Activated CD8-positive, alpha-beta memory T cell treated with anti-CD3 and anti-CD28 coated beads, Interleukin-2, amount 10 ng/mL, durations not matched to agents 7 days and 5 days (primary cell): Measurements from ENCODE around the gene SELPLG. TPM values are rescaled to one million over a fixed set of nuclear protein-coding genes. Genes with fewer than 3 reads are reported as not detected.

Source experiments
- ATAC-seq: fragments of 150-1000 bp; cut with Tn5 transposase; one replicate; pipeline ENCODE4 v1.10.0; 2021; ENCODE audit warnings: moderate library complexity
- CTCF ChIA-PET: fragments of 350-600 bp; sonication (Branson Sonifier 250); formaldehyde crosslinking; loops from one replicate; lab custom pipeline; 2021; ENCODE audit warnings: antibody characterized with exemption; lab: Charles Lee
- DNase-seq: peaks from one replicate; pipeline ENCODE4 v3.0.0-alpha.2; 2020
- H3K27ac Mint-ChIP-seq: one replicate; pipeline ENCODE4 v1.8.0; 2021; ENCODE audit warnings: mild to moderate bottlenecking, mixed read lengths
- H3K27me3 Mint-ChIP-seq: one replicate; pipeline ENCODE4 v1.8.0; 2021; ENCODE audit warnings: mixed read lengths
- H3K36me3 Mint-ChIP-seq: one replicate; pipeline ENCODE4 v1.8.0; 2021; ENCODE audit warnings: mild to moderate bottlenecking, mixed read lengths
- H3K4me1 Mint-ChIP-seq: one replicate; pipeline ENCODE4 v1.8.0; 2021; ENCODE audit warnings: mixed read lengths
- H3K4me3 Mint-ChIP-seq: one replicate; pipeline ENCODE4 v1.8.0; 2021; ENCODE audit warnings: mild to moderate bottlenecking, moderate library complexity, mixed read lengths
- H3K9me3 Mint-ChIP-seq: one replicate; pipeline ENCODE4 v1.8.0; 2022; ENCODE audit warnings: low read depth, mixed read lengths
- total RNA-seq, 2 experiments: library from RNA; stranded (reverse); gene quantifications; one replicate each; pipeline ENCODE4 v1.2.3, GENCODE V29; 2021

Gene SELPLG, protein sequence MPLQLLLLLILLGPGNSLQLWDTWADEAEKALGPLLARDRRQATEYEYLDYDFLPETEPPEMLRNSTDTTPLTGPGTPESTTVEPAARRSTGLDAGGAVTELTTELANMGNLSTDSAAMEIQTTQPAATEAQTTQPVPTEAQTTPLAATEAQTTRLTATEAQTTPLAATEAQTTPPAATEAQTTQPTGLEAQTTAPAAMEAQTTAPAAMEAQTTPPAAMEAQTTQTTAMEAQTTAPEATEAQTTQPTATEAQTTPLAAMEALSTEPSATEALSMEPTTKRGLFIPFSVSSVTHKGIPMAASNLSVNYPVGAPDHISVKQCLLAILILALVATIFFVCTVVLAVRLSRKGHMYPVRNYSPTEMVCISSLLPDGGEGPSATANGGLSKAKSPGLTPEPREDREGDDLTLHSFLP
- 100 to 1,000 TPM; 148 to 184 TPM for total RNA-seq

DNA sequence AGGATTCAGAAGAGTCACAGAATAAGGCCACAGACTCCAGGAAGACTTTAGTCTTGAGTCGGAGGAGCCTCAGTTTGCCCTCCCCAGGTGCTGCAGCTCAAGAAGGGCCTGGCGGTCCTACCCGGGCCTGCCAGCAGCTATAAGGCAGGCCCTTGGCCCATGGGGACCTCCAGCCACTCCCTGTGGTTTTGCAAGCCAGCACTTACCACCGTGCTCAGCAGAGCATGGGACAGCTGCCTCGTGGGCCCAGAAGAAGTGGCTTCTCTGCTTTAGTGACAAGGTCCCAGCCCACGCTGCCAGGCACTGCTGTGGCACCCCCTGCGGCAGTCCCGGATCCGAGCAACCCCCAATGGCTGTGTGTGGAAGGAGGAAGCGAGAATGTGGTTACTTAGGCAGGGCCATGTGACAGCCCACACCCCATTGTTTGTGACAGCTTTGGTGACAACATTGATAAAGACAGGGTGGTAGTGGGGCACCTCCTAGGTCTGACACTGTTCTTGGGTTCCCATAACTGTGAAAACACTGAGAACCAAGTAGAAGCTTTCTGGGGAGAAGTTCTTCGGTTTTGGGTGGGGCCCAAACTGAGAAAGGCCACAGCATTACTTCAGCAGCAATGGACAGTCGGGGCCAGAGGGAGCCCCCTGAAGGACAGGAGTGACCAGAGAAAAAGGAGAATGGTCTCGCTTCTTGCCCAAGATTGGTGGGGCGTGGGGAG is at the start of gene SELPLG:
SELPLG (minus strand) TSS at position 361 of the 715 bp plus-strand sequence. CDS start 9,587 bp downstream, outside the sequence.
- Mint-ChIP-seq H3K4me3 (peak within 1 kb of the TSS; percentile 100), H3K9me3 (no peaks in the 10 kb centered on the region), H3K36me3 (peaks cover 40% of the 10 kb centered on the region), H3K27me3 (no peaks in the 10 kb centered on the region), H3K27ac (peak within 1 kb of the TSS; percentile 100), H3K4me1 (peaks cover 59% of the 10 kb centered on the region)
- peak; percentile 95 for DNase-seq
- peak; percentile 53 for ATAC-seq
- CTCF ChIA-PET, result interaction anchor here (0.6 to 10.4 kb wide), 12 partner anchors 11 to 223 kb away, joined by 3 to 166 read pairs (median 8); partner anchors contain the start of genes ISCU and SSH1

DNA sequence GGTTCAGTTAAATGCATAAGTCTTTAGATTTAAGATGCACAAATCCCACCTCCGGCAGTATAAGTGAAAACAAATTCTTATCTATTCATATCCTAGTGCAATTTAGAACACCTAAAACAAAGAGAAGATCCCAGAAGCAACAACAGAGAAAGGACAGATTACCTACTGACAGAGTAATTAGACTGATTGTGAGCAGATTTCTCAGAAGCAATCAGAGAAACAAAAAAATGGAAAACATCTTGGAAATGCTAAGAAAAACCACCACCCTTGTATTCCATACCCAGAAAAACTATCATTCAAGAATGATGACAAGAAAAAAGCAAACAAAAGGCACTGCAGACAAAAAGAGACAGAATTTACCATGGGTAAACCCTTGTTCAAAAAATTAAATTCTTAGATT is 47.6 kb upstream of the SELPLG start:
- CTCF ChIA-PET, result no interaction called here
- Mint-ChIP-seq H3K27ac (no peak overlapping the region), H3K36me3 (peaks cover 11% of the 10 kb centered on the region), H3K4me1 (peaks cover 30% of the 10 kb centered on the region), H3K4me3 (no peak overlapping the region), H3K27me3 (no peaks in the 10 kb centered on the region), H3K9me3 (no peaks in the 10 kb centered on the region)
- no peak for ATAC-seq
- DNase-seq, result no peak

DNA sequence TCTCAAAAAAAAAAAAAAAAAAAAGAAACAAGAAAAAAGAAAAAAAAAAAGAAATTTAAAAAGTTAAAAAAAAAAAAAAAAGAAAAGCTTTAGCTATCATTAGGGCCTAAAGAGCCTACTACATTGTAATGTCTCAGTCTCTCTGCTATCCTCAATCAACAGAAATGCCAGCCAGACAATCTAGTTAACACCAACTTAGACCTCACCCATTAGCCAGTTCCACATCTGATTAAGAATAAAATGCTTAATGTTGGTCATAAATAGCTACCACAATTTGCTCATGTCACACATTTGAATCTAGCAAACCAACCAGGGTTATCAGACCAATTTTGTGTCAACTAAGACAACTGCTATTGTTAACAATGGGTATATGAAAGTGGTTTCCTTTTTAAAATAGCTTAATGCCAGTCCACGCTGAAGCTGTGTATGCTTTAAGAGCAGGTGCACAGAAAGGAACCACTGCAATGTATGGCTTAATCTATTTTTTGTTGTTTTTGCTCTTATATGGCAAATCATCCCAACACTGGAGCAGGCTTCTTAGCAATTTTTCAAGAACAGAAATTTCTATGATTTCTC is 45.5 kb upstream of the SELPLG start:
- H3K27me3 Mint-ChIP-seq, result no peaks in the 10 kb centered on the region
- H3K27ac Mint-ChIP-seq, result no peak overlapping the region
- DNase-seq, result no peak
- ATAC-seq, result no peak
- CTCF ChIA-PET, result interaction anchor here (0.8 to 2.1 kb wide), 4 partner anchors 15 to 125 kb away, joined by 3 to 8 read pairs (median 4); no protein-coding TSS in a partner anchor
- H3K9me3 Mint-ChIP-seq, result no peaks in the 10 kb centered on the region
- H3K4me1 Mint-ChIP-seq, result peaks cover 16% of the 10 kb centered on the region
- H3K36me3 Mint-ChIP-seq, result peaks cover 20% of the 10 kb centered on the region
- H3K4me3 Mint-ChIP-seq, result no peak overlapping the region

DNA sequence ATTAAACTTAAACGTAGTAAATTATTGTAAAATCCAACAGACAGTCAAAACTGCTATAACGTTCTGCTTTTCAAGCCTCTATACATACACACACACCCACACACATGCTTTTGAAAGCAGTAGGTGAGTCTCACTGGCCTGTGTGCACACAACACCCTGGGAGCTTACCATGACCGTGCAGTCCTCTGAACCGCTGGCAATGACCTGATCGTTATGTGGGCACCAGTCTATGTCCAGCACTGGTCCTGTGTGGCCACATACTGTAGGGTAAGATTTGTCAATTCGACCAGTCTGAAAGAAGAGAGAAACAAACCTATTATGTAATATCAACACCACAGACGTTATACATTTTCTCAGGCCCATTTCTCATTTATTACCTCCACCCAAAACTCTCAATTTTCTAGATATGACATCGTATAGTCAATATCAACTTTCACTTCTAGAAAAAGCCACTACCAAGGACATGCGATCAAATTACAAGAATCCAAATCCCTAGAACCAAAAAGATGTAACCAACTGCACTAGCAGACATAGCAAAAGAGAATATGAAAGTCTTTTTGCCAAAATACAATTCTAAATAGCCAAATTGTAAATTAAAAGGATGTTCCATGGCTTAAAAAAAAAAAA is 44.5 kb upstream of the SELPLG start:
- H3K4me3 Mint-ChIP-seq, result no peak overlapping the region
- no peak for ATAC-seq
- H3K9me3 Mint-ChIP-seq, result no peaks in the 10 kb centered on the region
- no peak for DNase-seq
- peaks cover 14% of the 10 kb centered on the region for H3K4me1 Mint-ChIP-seq
- H3K27me3 Mint-ChIP-seq, result no peaks in the 10 kb centered on the region
- no peak overlapping the region for H3K27ac Mint-ChIP-seq
- peaks cover 20% of the 10 kb centered on the region for H3K36me3 Mint-ChIP-seq
- CTCF ChIA-PET, result interaction anchor here (1.4 to 1.9 kb wide), 2 partner anchors 13 kb away, joined by 3 to 5 read pairs; no protein-coding TSS in a partner anchor

DNA sequence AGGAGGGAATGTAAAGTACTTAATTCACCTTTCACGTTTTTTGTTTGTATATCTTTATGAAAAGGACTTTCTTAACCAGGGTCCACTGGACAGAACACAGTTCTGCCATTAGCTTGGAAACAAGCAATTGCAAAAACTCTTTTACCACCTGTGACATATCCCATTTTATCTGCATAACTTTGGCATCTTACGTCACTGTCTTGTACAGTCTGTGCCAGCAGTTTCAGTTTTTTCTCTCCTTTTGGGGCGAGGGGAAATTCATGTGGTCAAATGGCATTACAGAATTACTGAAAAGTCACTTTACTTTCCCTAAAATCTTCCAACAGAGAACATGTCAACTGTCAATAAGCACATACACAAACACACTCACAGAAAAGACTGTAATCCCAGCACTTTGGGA is 43.7 kb upstream of the SELPLG start:
- H3K9me3 Mint-ChIP-seq, result no peaks in the 10 kb centered on the region
- peaks cover 20% of the 10 kb centered on the region for H3K36me3 Mint-ChIP-seq
- no peaks in the 10 kb centered on the region for H3K27me3 Mint-ChIP-seq
- CTCF ChIA-PET, result interaction anchor here (1.4 to 1.9 kb wide), 2 partner anchors 13 to 14 kb away, joined by 3 to 5 read pairs; no protein-coding TSS in a partner anchor
- no peak overlapping the region for H3K27ac Mint-ChIP-seq
- ATAC-seq (no peak), DNase-seq (no peak)
- H3K4me3 Mint-ChIP-seq, result no peak overlapping the region
- peaks cover 14% of the 10 kb centered on the region for H3K4me1 Mint-ChIP-seq

DNA sequence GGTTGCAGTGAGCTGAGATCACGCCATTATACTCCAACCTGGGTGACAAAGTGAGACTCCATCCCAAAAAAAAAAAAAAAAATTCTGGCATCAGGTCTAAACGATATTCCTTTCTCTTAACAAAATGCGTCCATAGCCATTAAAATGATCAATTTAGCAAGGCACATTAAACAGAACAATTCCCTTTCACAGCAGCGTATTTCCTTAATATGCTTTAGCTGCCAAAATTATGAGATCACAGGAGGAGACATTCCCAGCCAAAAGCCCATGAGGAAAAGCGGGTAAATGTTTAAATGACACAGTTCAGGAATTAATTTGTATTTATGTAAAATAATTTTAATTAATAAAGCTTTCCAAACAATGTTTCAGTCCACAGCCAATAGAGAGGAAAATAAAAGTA is 43.0 kb upstream of the SELPLG start:
- Mint-ChIP-seq H3K27me3 (no peaks in the 10 kb centered on the region), H3K27ac (no peak overlapping the region), H3K9me3 (no peaks in the 10 kb centered on the region), H3K36me3 (peaks cover 20% of the 10 kb centered on the region), H3K4me3 (no peak overlapping the region), H3K4me1 (peaks cover 14% of the 10 kb centered on the region)
- ATAC-seq (no peak), DNase-seq (no peak)
- CTCF ChIA-PET, result interaction anchor here (1.4 to 1.9 kb wide), 2 partner anchors 12 to 14 kb away, joined by 3 to 5 read pairs; no protein-coding TSS in a partner anchor

DNA sequence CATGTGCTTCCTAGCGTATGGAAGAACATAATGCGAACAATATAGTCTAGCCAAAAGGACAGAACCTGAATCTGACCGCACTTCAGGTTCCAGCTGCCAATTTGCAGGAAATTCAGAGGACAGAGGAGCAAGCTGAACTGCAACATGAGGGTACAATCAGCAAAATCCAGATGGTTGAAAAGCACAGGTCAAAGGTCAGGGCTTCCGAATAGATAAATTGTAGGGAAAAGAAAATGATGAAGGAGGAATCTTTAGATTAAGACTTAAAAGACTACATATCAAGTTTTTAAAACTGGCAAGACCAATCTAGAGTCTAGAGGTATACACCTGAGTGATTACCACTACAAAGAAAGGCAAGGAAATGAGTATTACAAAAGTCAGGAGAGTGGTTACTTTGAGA is 42.1 kb upstream of the SELPLG start:
- ATAC-seq (no peak), DNase-seq (no peak)
- H3K4me3 Mint-ChIP-seq, result no peak overlapping the region
- H3K36me3 Mint-ChIP-seq, result peaks cover 17% of the 10 kb centered on the region
- H3K27ac Mint-ChIP-seq, result no peak overlapping the region
- H3K9me3 Mint-ChIP-seq, result no peaks in the 10 kb centered on the region
- peaks cover 8% of the 10 kb centered on the region for H3K4me1 Mint-ChIP-seq
- no peaks in the 10 kb centered on the region for H3K27me3 Mint-ChIP-seq
- CTCF ChIA-PET, result interaction anchor here (1.0 kb wide), 1 partner anchor 11 kb away, joined by 3 read pairs; no protein-coding TSS in a partner anchor

DNA sequence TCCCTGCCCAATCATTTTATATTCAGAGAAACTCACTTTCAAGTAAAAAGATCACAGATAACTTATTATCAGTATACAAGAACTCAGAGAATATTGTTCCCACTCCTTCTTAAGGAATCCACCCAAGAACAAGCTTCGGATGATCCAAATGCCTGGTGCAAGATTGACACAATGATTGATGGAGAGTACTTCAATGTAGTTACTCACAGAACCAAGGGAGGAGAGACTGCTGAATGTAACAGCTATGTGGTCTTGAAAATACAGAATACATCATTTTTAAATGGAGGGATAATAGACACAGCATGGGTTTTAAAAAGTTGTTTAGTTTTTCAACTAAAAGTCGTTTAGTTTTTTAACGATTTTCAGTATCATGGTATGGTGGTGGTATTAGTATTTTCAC is 38.4 kb upstream of the SELPLG start:
- CTCF ChIA-PET, result interaction anchor here (1.9 to 12.8 kb wide), 2 partner anchors 54 to 131 kb away, joined by 6 to 203 read pairs; no protein-coding TSS in a partner anchor

DNA sequence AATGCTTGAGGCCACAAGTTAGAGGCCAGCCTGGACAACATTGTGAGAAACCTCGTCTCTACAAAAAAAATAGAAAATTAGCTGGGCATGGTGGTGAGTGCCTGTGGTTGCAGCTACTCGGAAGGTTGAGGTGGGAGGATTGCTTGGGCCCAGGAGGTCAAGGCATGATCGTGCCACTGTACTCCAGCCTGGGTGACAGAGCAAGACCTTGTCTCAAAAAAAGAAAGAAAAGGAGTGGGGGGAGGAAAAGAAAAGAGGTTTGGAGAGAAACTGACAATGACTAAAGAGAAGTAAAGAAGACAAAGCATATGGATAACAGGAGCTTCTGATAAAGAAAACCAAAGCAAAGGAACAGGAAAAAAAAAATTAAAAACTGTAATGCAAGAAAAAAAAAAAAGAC is 37.4 kb upstream of the SELPLG start:
- Mint-ChIP-seq H3K27ac (no peak overlapping the region), H3K36me3 (peaks cover 9% of the 10 kb centered on the region)

More for the DNA sequence above, 38.4 kb upstream of the SELPLG start:
- no peaks in the 10 kb centered on the region for H3K4me1 Mint-ChIP-seq
- H3K4me3 Mint-ChIP-seq, result no peak overlapping the region
- no peak overlapping the region for H3K27ac Mint-ChIP-seq
- DNase-seq (no peak), ATAC-seq (no peak)
- no peaks in the 10 kb centered on the region for H3K9me3 Mint-ChIP-seq
- H3K27me3 Mint-ChIP-seq, result no peaks in the 10 kb centered on the region
- H3K36me3 Mint-ChIP-seq, result peaks cover 11% of the 10 kb centered on the region

DNA sequence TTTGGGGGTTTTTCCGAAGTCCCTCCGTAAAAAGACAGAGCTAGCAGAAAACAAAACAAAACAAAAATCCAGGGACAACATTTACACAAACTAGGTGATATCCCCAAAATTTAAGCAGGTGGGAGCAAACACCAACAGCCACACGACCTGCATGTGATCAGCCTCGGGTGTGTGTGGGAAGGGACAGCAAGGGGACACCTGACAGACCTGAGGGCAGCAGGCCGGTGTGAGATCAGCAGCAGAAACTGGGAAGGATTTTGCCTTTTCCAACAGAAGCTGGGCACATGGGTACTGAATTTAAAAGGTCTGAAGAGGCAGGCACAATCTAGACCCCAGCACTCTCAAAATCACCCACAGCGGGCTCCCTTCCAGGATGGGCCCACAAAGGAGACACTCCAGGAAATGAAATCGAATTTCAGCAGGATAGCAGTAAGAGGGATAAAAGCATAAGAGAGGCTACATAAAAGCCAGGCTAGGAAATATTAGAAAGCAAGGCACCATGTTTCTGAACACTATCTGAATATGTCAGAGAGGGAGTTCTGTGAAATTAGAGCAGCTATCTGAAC is 36.5 kb upstream of the SELPLG start:
- no peaks in the 10 kb centered on the region for H3K27me3 Mint-ChIP-seq
- no peak overlapping the region for H3K27ac Mint-ChIP-seq
- no peak overlapping the region for H3K4me3 Mint-ChIP-seq
- H3K4me1 Mint-ChIP-seq, result peaks cover 2% of the 10 kb centered on the region
- H3K36me3 Mint-ChIP-seq, result peaks cover 4% of the 10 kb centered on the region
- ATAC-seq (no peak), DNase-seq (no peak)
- H3K9me3 Mint-ChIP-seq, result no peaks in the 10 kb centered on the region
- CTCF ChIA-PET, result interaction anchor here (1.7 to 12.8 kb wide), 3 partner anchors 15 to 280 kb away, joined by 5 to 203 read pairs (median 17); no protein-coding TSS in a partner anchor

More for the DNA sequence above, 37.4 kb upstream of the SELPLG start:
- CTCF ChIA-PET, result interaction anchor here (12.8 kb wide), 1 partner anchor 132 kb away, joined by 203 read pairs; no protein-coding TSS in a partner anchor
- H3K9me3 Mint-ChIP-seq, result no peaks in the 10 kb centered on the region
- DNase-seq (no peak), ATAC-seq (no peak)
- H3K27me3 Mint-ChIP-seq, result no peaks in the 10 kb centered on the region
- H3K4me1 Mint-ChIP-seq, result no peaks in the 10 kb centered on the region
- H3K4me3 Mint-ChIP-seq, result no peak overlapping the region

DNA sequence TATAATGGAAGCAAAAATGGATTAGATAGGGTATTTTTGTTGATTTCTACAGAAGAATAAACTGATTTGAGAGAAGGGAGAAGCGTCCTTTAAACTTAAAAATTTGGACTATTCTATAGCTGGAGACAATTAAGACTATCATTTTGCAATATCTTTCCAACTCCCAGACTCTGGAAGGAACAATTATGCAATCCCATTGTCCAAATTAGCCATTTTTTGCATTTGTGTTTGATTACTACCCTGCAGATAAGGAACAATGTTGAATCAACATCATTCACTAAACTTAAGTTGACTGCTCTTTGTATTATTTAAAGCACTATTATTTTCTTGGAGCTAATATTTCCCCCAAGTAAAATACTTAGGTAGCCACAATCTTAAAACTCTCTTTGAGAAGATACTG is 34.8 kb upstream of the SELPLG start:
- Mint-ChIP-seq H3K9me3 (no peaks in the 10 kb centered on the region), H3K4me3 (no peak overlapping the region), H3K4me1 (peaks cover 16% of the 10 kb centered on the region), H3K27me3 (no peaks in the 10 kb centered on the region), H3K36me3 (no peaks in the 10 kb centered on the region), H3K27ac (no peak overlapping the region)
- CTCF ChIA-PET, result interaction anchor here (1.1 to 12.8 kb wide), 5 partner anchors 17 to 282 kb away, joined by 3 to 203 read pairs (median 5); no protein-coding TSS in a partner anchor
- ATAC-seq, result no peak
- no peak for DNase-seq

DNA sequence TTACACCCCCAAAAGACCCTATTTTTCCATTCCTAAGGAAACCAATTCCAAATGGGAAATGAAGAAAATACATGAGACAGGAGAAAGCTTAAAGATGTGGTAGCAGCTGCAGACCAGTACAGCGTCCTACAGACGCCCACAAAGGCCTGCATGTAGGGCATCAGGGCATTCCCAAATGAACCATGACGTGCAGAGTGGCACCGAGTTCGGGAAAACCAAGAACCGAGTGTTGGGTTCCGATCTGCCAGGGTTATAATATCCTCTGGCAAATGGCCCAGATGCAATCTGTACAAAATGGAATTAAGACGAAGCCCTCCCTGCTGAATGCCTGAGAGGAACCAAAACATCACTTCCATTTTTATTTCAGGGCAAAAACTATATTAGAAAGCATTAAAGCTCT is 34.4 kb upstream of the SELPLG start:
- no peaks in the 10 kb centered on the region for H3K36me3 Mint-ChIP-seq
- no peaks in the 10 kb centered on the region for H3K9me3 Mint-ChIP-seq
- H3K27ac Mint-ChIP-seq, result no peak overlapping the region
- H3K4me1 Mint-ChIP-seq, result peaks cover 19% of the 10 kb centered on the region
- ATAC-seq, result no peak
- H3K4me3 Mint-ChIP-seq, result no peak overlapping the region
- no peaks in the 10 kb centered on the region for H3K27me3 Mint-ChIP-seq
- no peak for DNase-seq
- CTCF ChIA-PET, result interaction anchor here (1.1 to 12.8 kb wide), 4 partner anchors 25 to 282 kb away, joined by 3 to 203 read pairs (median 10); no protein-coding TSS in a partner anchor
